Measurements from ENCODE around the gene PRDM12.

The PRDM12 gene

DNA sequence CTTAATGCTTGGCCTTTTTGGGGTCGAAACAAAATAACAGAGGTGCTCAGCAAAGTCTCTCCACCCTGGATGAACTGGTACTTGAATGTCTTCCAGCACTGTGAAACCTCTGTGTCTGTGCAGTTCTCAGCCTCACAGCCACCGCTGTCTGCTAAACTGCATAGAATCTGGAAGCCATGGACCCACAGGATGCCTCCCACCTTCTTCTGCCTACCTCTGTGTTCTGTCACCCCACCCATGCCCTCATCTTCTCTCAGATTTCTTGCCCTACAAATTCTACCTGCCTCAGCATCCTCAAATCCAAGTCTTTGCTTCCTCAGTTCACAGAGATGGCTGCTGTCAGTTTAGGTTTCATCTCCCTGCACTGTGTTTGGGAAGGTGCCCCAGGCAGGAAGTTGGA is 64.8 kb downstream of the PRDM12 start:
- H3K4me3 ChIP-seq (ENCODE audit: low read depth, low read length): no peak overlapping the region
- TF ChIP-seq MYC (IDR thresholded peaks at IDR 0.05; ENCODE audit: low read depth, low read length): no peak
- TF ChIP-seq, protein P1, sequence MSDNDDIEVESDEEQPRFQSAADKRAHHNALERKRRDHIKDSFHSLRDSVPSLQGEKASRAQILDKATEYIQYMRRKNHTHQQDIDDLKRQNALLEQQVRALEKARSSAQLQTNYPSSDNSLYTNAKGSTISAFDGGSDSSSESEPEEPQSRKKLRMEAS (IDR thresholded peaks at IDR 0.05; ENCODE audit: low read depth, low read length): no peak
- TF ChIP-seq CTCF (IDR thresholded peaks at IDR 0.05; ENCODE audit: low read depth, low read length): no peak
- no peak for TF ChIP-seq POLR2A (IDR thresholded peaks at IDR 0.05; ENCODE audit: extremely low read depth, insufficient read length)
- no peak for DNase-seq (ENCODE audit: low read depth)

- TF ChIP-seq MYC (IDR thresholded peaks at IDR 0.05; ENCODE audit: low read depth, low read length): no peak
- TF ChIP-seq POLR2A (IDR thresholded peaks at IDR 0.05; ENCODE audit: extremely low read depth, insufficient read length): no peak
- TF ChIP-seq, protein P1 (IDR thresholded peaks at IDR 0.05; ENCODE audit: low read depth, low read length): no peak
- TF ChIP-seq CTCF (IDR thresholded peaks at IDR 0.05; ENCODE audit: low read depth, low read length): no peak
- H3K4me3 ChIP-seq (ENCODE audit: low read depth, low read length): no peak overlapping the region
- DNase-seq (ENCODE audit: low read depth): no peak
Measured at GRCh38 chr9:130731355-130731754, 67.0 kb downstream of the PRDM12 start.

DNA sequence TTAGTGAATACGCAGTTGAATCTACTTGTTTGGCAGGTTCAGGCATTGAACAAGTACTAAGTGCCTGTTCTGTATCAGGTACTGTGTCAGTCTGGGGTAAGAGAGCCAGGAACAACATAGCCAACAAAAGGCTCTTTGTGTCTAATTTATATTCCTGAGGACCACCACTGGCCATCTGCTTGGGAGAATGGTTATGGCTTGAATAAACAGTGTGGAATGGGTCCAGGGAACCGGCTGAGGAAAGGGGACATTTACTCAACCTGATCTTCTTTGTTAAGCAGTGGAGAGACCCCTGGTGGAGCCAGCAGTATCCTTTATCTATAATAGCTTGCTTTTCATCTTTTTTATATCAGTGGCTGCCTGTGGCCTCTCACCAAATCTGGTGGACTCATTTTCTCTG is 67.7 kb downstream of the PRDM12 start:
- DNase-seq (ENCODE audit: low read depth): no peak
- H3K4me3 ChIP-seq (ENCODE audit: low read depth, low read length): no peak overlapping the region
- TF ChIP-seq CTCF (IDR thresholded peaks at IDR 0.05; ENCODE audit: low read depth, low read length) (peak; percentile 1), POLR2A (IDR thresholded peaks at IDR 0.05; ENCODE audit: extremely low read depth, insufficient read length) (no peak), MYC (IDR thresholded peaks at IDR 0.05; ENCODE audit: low read depth, low read length) (no peak)
- TF ChIP-seq, protein P1 (IDR thresholded peaks at IDR 0.05; ENCODE audit: low read depth, low read length): no peak

Measured in NB4 (cell line).